K562 (cell line): ENCODE data around the gene NDUFV3. TPM values are rescaled to one million over a fixed set of nuclear protein-coding genes. Genes with fewer than 3 reads are reported as not detected.

Source experiments
- BRD9 ChIP-seq: fragments of 450-650 bp; IDR thresholded peaks from 2 replicates; pipeline ENCODE4 v1.6.1; 2018; ENCODE audit warnings: low read depth; ENCODE audit not compliant: partially characterized antibody
- CHD4 ChIP-seq: fragments of 200-600 bp; sonication (generic); IDR thresholded peaks from 3 replicates; pipeline ENCODE4 v1.6.1; 2012; ENCODE audit warnings: low read depth, mild to moderate bottlenecking, mixed read lengths, low read length, inconsistent platforms; ENCODE audit not compliant: insufficient read depth, insufficient replicate concordance, poor library complexity, severe bottlenecking
- E2F3 ChIP-seq: fragments of 250-450 bp; sonication (Bioruptor Pico); IDR thresholded peaks from 2 replicates; pipeline ENCODE4 v1.4.0; 2020; ENCODE audit warnings: mild to moderate bottlenecking
- EP400 ChIP-seq: fragments of 450-650 bp; IDR thresholded peaks from 2 replicates; pipeline ENCODE4 v1.6.1; 2017; ENCODE audit warnings: antibody characterized with exemption, mild to moderate bottlenecking, moderate library complexity
- ESRRB ChIP-seq: fragments of 250-450 bp; sonication (Bioruptor Pico); IDR thresholded peaks from 2 replicates; pipeline ENCODE4 v1.5.0; 2020; ENCODE audit warnings: mild to moderate bottlenecking, moderate library complexity, borderline replicate concordance
- ETV6 ChIP-seq, 3 experiments: fragments of 150-350 bp in 1 of 3; sonication (generic) in 1 of 3; formaldehyde crosslinking in 1 of 3; IDR thresholded peaks; 2 replicates each; pipeline versions ENCODE4 v1.6.1 to v1.8.0; 2014 to 2022; ENCODE audit warnings: borderline replicate concordance in 2 of 3, low read depth in 2 of 3, antibody characterized with exemption in 1 of 3, low read length in 1 of 3, mild to moderate bottlenecking in 1 of 3, missing genetic modification reagents in 1 of 3
- HDAC6 ChIP-seq: IDR thresholded peaks from 2 replicates; pipeline ENCODE4 v1.6.1; 2012; ENCODE audit warnings: low read depth, mild to moderate bottlenecking, control low read depth, inconsistent platforms, low read length, moderate library complexity
- KDM2B ChIP-seq: fragments of 250-450 bp; sonication (Bioruptor Pico); IDR thresholded peaks from 2 replicates; pipeline ENCODE4 v1.8.0; 2021; ENCODE audit warnings: mild to moderate bottlenecking, moderate library complexity
- PML ChIP-seq: IDR thresholded peaks from 2 replicates; pipeline ENCODE4 v1.6.1; 2012; ENCODE audit warnings: low read length, inconsistent platforms
- SREBF1 ChIP-seq: fragments of 150-350 bp; IDR thresholded peaks from 2 replicates; pipeline ENCODE4 v1.6.1; 2014; ENCODE audit warnings: antibody characterized with exemption, low read depth, low read length, borderline replicate concordance
- WHSC1 ChIP-seq: IDR thresholded peaks from one replicate; pipeline ENCODE4 v1.6.1; 2012; ENCODE audit warnings: low read length, control low read depth, inconsistent platforms
- ZNF175 ChIP-seq: fragments of 200-800 bp; sonication (Bioruptor generic); IDR thresholded peaks from 2 replicates; pipeline ENCODE4 v1.6.1; 2016; ENCODE audit warnings: low read depth, mild to moderate bottlenecking, missing genetic modification characterization, missing compliant biosample characterization
- polyA plus RNA-seq, 8 experiments: library from polyadenylated mRNA; depleted of rRNA in 4 of 8; stranded (reverse) in 5 of 8; unstranded in 3 of 8; fragments of >200 nt; fragmentation: Nextera tagmentation in 2 of 8; fragmentation: Illumina TruSeq in 1 of 8; extraction: Ambion mirVana in 2 of 8; extraction: Trizol in 1 of 8; gene quantifications; 2 replicates each; pipeline versions ENCODE4 v1.2.1 to v1.2.3, GENCODE V29; 2011 to 2014; ENCODE audit warnings: inconsistent platforms in 1 of 8, missing spikeins in 1 of 8
- total RNA-seq, 7 experiments: library from RNA; depleted of rRNA in 6 of 7; stranded (reverse); fragments of >200 nt in 6 of 7; fragmentation: Illumina TruSeq in 2 of 7; extraction: Trizol in 2 of 7; gene quantifications; 2 replicates each; pipeline versions ENCODE4 v1.2.1 to v1.2.3, GENCODE V29; 2011 to 2021; ENCODE audit warnings: low replicate concordance in 1 of 7
- TF ChIP-seq, protein P1 (sequence below), 3 experiments: fragments of 200-800 bp in 1 of 3; fragments of 250-450 bp in 1 of 3; fragments of 450-650 bp in 1 of 3; sonication (Bioruptor Pico) in 1 of 3; sonication (Bioruptor generic) in 1 of 3; formaldehyde crosslinking in 1 of 3; IDR thresholded peaks; 2 replicates each; pipeline versions ENCODE4 v1.6.1 to v1.8.0; 2016 to 2022; ENCODE audit warnings: mild to moderate bottlenecking in 2 of 3, missing genetic modification characterization in 2 of 3, missing compliant biosample characterization in 1 of 3, moderate library complexity in 1 of 3
- TF ChIP-seq, protein P2 (sequence below): sonication (generic); formaldehyde crosslinking; IDR thresholded peaks from 2 replicates; pipeline ENCODE4 v1.8.0; 2022; ENCODE audit warnings: missing genetic modification reagents, mild to moderate bottlenecking, borderline replicate concordance
- TF ChIP-seq, protein P3 (sequence below): fragments of 250-450 bp; sonication (Bioruptor Pico); IDR thresholded peaks from 2 replicates; pipeline ENCODE4 v1.9.0; 2021; ENCODE audit warnings: mild to moderate bottlenecking
- TF ChIP-seq, protein P4 (sequence below), 2 experiments: fragments of 450-650 bp; conservative IDR thresholded peaks; 2 replicates each; pipeline ENCODE4 v1.6.1; 2017; ENCODE audit warnings: mild to moderate bottlenecking in 2 of 2, moderate library complexity in 2 of 2

NDUFV3 gene
- total and polyA plus RNA-seq, 9 of the 15 experiments (the other 6 are each of a cell fraction or from before 2014, with no cell fraction given) = 19.1 to 87.8 (median 74.3) TPM

DNA sequence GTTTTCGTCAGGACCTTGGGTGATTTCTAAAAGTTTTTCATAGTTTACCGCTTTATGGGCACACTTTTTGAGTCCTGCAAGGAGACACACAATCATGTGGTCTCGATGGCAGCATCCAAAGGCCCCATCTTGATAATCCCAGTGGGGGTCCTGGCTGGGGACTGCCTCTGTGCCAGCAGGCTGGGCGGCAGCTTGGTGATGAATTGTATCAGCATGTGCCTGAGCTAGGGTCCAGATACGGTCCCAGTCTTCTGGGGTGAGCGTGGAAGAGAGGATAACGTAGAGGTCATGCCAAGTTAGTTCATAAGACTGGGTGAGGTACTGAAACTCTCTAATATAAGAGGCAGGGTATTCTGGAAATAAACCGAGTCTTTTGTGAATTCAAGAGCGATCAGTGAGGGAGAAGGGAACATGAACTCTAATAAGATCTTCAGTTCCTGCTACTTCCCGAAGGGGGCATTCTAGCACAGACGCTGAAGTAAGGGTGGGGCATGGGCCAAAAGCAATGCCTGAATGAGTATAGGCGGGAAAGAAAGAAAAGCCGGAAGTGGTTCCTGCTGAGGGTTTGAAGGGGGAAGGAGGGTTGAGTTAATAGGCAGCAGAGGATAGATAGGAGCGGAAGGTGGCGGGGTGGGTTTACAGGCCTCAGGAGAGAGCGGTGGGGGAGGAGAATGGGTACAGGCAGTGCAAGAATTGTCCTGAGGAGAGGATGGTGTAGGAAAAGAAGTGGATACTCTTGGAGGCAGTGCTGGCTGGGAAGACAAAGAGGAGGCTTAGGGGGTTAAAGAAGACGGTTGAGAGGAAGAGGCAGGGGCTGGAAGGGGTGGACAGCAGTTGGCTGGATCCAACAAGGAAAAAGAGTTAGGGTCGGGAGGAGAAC lies 30.7 kb downstream of the NDUFV3 start (continued):
- TF ChIP-seq, protein P1, sequence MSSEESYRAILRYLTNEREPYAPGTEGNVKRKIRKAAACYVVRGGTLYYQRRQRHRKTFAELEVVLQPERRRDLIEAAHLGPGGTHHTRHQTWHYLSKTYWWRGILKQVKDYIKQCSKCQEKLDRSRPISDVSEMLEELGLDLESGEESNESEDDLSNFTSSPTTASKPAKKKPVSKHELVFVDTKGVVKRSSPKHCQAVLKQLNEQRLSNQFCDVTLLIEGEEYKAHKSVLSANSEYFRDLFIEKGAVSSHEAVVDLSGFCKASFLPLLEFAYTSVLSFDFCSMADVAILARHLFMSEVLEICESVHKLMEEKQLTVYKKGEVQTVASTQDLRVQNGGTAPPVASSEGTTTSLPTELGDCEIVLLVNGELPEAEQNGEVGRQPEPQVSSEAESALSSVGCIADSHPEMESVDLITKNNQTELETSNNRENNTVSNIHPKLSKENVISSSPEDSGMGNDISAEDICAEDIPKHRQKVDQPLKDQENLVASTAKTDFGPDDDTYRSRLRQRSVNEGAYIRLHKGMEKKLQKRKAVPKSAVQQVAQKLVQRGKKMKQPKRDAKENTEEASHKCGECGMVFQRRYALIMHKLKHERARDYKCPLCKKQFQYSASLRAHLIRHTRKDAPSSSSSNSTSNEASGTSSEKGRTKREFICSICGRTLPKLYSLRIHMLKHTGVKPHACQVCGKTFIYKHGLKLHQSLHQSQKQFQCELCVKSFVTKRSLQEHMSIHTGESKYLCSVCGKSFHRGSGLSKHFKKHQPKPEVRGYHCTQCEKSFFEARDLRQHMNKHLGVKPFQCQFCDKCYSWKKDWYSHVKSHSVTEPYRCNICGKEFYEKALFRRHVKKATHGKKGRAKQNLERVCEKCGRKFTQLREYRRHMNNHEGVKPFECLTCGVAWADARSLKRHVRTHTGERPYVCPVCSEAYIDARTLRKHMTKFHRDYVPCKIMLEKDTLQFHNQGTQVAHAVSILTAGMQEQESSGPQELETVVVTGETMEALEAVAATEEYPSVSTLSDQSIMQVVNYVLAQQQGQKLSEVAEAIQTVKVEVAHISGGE (CRISPR knock-in tag; IDR thresholded peaks at IDR 0.05) = peak in 1 of 3 experiments; percentile 62; a peak in 2 of 6 replicates
- TF ChIP-seq E2F3 (peak; percentile 95), PML (no peak), ZNF175 (peak; percentile 35; the same call in 1 of the 2 replicates), ESRRB (CRISPR knock-in tag) (no peak), EP400 (peak; percentile 96), ETV6 (IDR thresholded peaks at IDR 0.05; ENCODE audit: borderline replicate concordance in 1 of 2, low read depth in 2 of 2, low read length in 1 of 2) (peak; percentile 87 to 93; a peak in 3 of 4 replicates), ETV6 (CRISPR knock-in tag; IDR thresholded peaks at IDR 0.05; ENCODE audit: borderline replicate concordance) (no peak), KDM2B (CRISPR knock-in tag) (no peak), WHSC1 (no peak), CHD4 (no peak), HDAC6 (no peak), SREBF1 (0 out of 2 replicates have a peak, but pooled peaks have one; percentile 13), BRD9 (peak; percentile 99)
- TF ChIP-seq, protein P2, sequence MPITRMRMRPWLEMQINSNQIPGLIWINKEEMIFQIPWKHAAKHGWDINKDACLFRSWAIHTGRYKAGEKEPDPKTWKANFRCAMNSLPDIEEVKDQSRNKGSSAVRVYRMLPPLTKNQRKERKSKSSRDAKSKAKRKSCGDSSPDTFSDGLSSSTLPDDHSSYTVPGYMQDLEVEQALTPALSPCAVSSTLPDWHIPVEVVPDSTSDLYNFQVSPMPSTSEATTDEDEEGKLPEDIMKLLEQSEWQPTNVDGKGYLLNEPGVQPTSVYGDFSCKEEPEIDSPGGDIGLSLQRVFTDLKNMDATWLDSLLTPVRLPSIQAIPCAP = no peak
- TF ChIP-seq, protein P3, sequence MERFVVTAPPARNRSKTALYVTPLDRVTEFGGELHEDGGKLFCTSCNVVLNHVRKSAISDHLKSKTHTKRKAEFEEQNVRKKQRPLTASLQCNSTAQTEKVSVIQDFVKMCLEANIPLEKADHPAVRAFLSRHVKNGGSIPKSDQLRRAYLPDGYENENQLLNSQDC (CRISPR knock-in tag) = no peak
- TF ChIP-seq, protein P4, sequence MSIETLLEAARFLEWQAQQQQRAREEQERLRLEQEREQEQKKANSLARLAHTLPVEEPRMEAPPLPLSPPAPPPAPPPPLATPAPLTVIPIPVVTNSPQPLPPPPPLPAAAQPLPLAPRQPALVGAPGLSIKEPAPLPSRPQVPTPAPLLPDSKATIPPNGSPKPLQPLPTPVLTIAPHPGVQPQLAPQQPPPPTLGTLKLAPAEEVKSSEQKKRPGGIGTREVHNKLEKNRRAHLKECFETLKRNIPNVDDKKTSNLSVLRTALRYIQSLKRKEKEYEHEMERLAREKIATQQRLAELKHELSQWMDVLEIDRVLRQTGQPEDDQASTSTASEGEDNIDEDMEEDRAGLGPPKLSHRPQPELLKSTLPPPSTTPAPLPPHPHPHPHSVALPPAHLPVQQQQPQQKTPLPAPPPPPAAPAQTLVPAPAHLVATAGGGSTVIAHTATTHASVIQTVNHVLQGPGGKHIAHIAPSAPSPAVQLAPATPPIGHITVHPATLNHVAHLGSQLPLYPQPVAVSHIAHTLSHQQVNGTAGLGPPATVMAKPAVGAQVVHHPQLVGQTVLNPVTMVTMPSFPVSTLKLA (conservative IDR thresholded peaks at IDR 0.05) = peak in 1 of 2 experiments; percentile 85; a peak in 3 of 4 replicates
